GM19455 (cell line): ENCODE data around the gene COL26A1.
"Not testable (repeated sequence)": the region's sequence is repeated elsewhere in the genome, so short reads cannot be mapped to it uniquely, and the experiment has no call there.

Experiments
- ATAC-seq: cut with Tn5 transposase; IDR thresholded peaks from one replicate; pipeline ENCODE4 v1.9.1; 2021; ENCODE audit not compliant: unreplicated experiment

Gene COL26A1

GRCh38 chr7:101490439-101490838 lies 127.8 kb downstream of the COL26A1 start:
- not testable (repeated sequence) for ATAC-seq

DNA sequence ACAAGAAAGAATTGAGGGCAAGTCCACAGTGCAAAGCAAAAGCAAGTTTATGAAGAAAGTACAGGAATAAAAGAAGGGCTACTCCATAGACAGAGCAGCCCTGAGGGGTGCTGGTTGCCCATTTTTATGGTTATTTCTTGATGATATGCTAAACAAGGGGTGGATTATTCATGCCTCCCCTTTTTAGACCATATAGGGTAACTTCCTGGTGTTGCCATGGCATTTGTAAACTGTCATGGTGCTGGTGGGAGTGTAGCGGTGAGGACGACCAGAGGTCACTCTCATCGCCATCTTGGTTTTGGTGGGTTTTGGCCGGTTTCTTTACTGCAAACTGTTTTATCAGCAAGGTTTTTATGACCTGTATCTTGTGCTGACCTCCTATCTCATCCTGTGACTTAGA lies 128.8 kb downstream of the COL26A1 start:
- not testable (repeated sequence) for ATAC-seq

- ATAC-seq = no peak
These were observed 132.1 kb downstream of the COL26A1 start for GRCh38 chr7:101494602-101495329.

DNA sequence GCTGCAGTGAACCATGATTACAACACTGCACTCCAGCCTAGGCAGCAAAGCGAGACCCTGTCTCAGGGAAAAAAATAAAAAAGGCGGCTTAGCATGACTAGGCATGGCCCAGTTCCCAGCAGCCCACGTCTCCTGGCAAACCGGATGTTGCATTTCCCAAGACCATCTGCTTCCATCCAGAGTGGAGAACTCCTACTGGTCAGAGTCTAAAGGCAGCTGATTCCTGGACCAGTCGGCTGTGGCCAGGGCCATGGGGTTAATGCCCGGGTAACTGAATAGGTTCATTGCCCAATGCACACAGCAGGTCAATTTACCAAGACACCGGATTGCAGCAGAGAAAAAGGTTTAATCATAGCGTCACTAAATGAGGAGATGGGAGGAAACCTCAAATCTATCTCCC lies 133.3 kb downstream of the COL26A1 start:
- ATAC-seq = no peak

- no peak for ATAC-seq
These were observed 138.7 kb downstream of the COL26A1 start for GRCh38 chr7:101501351-101501750.

DNA sequence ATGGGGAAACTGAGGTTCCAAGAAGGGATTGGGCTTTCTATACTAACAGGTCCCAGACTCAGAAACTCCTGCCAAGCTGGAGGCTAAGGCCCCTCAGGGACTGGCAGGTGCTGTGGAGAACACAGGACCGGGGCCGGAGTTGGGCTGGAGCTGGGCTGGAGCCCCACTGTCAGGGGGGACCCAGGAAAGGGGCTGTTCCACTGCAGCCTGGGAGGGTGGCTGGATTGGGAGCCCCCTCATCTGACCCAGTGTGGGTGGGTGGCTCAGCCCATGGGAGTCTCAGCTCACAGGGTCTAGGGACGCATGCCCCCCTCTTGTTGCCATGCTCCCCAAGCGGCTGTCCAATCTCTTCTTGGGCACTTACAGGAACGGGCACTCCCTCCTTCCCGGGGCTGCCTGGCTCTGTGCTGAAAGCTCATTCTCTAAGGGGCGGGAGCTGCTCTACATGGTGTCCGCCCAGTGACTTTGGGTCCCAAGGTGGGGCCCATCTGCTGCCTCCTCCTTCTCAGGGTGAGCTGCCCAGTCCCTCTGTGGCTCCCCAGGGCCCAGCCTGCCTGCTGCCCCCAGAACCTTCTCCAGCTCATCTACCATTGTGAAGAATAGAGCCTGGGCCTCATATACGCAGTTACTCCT lies 139.9 kb downstream of the COL26A1 start:
- no peak for ATAC-seq

- ATAC-seq = not testable (repeated sequence)
These were observed 142.8 kb downstream of the COL26A1 start for GRCh38 chr7:101505510-101505909.

DNA sequence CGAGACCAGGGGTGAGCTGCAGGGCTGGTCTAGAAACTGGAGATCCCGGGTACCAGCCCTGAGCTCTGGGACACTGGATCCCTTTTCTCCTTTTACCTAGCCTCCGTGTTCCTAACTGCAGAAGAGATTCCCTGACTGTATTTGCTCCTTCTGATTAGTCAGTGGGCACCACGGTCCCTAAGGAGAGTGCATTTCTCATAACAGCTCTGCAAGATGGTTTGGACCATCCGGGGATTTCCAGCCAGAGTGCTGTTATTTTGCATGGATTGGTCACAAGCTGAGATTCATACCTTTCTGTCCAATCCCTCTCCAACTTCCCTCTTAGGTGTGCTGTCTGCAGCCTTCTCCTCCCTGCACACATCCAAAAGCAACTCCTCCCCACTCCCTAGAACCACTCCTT lies 143.9 kb downstream of the COL26A1 start:
- ATAC-seq = no peak

DNA sequence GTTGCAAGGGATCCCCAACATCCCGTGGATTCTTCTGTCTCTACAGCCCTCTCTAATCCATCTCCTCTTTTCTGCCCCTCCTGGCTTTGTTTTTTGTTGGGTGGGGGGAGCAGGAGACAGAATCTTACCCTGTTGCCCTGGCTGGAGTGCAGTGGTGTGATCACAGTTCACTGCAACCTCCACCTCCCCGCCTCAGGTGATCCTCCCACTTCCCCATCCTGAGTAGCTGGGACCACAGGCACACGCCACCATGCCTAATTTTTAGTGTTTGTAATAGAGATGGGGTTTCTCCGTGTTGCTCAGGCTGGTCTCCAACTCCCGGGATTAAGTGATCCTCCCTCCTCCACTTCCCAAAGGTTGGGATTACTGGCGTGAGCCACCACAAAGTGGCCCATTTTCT lies 144.7 kb downstream of the COL26A1 start:
- no peak for ATAC-seq

- ATAC-seq = no peak
These were observed 145.1 kb downstream of the COL26A1 start for GRCh38 chr7:101507791-101508252.

GRCh38 chr7:101510297-101510696 lies 147.6 kb downstream of the COL26A1 start:
- no peak for ATAC-seq

DNA sequence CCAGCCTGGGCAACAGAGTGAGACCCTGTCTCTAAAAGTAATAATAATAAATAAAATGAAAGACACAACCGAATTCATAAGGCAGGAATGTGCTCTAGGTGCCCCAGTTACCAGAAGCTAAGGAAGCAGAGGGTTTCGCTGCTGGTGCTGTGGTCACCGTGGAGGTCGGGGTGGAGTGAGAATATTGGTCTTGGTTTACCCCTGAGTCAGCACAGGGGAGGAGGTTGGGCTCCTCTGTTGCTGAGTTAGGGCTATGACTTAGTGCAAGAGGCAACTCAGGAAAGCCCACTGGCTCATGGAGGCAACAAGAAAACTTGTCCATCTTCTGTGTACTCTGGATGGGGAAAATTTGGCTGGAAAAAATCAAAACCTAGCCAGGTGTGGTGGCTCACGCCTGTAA lies 149.3 kb downstream of the COL26A1 start:
- ATAC-seq = no peak

DNA sequence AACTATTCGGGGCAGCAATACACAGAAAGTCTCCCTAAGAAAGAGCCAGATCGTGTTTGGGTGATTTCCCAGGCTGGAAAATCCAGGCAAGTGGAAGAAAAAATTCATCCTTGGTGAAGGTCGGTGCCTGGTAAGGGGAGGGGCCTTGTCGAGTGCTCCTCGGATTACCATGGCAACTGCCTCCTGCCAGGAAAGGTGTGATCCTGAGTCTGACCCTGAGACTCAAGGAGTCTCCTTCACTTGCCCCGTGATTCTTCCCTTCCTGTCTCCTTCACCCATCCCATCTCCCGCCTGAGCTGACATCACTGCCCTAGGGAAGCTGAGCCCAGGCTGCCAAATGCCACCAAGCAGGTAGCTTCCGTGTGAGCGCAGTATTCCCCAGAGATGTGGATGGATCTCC lies 154.2 kb downstream of the COL26A1 start:
- no peak for ATAC-seq

DNA sequence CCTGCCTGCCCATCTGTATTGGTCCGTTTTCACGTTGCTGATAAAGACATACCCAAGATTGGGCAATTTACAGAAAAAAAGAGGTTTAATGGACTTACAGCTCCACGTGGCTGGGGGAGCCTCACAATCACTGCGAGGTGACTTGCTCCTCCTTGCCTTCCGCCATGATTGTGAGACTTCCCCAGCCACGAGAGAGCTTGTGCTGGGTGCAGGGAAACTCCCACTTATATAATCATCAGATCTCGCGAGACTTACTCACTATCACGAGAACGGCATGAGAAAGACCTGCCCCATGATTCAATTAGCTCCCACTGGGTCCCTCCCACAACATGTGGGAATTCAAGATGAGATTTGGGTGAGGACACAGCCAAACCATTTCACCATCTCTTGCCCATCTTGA lies 154.6 kb downstream of the COL26A1 start:
- ATAC-seq = no peak

DNA sequence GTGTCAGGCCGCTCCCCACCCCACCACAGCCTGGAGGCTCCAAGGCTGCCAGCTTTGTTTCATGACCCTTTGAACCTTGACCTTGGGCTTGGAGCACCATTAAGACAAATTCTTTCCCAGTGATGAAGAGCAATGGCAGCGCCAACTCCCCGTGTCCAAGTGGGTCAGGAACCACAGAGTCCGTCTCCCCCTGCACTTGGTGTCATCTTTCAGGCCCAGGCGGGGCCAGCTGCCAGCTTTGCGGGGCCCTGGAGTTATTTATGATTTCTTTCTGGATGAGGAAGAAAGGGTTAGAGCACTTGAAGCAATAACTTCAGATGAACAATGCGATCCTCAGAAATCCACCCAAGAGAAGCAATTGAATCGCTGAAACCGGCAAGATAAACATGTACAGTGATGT lies 155.7 kb downstream of the COL26A1 start:
- no peak for ATAC-seq

DNA sequence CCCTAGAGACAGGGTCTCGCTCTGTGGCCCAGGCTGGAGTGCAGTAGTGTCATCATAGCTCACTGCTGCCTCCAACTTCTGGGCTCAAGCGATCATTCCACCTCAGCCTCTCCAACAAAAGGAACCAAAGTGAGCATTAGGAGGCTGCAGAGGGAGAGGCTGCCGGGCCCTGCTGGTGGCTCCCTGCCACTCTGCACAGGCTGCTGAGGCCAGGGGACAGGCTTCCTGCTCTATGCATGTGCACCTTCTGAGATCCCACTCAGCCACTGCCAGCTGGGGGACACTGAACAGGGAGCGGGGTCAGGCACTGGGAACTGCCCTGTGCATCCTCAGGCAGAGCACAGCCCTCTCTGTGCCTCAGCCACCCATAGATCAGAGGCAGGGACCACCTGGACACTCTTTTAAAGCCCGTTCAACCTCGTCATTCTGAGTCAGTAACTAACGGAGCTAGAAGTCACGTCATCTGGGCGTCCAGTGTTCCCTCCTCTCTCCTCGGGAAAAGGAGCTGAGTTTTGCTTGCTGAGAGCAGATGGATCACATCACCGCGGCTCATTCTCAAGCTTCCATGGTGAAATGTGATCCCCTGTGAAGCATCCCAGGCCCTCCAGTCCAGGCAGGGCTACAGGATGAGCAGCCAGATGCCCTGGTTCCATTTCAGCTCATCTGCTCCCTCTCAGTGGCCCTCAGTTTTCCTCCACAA lies 156.8 kb downstream of the COL26A1 start:
- no peak for ATAC-seq

DNA sequence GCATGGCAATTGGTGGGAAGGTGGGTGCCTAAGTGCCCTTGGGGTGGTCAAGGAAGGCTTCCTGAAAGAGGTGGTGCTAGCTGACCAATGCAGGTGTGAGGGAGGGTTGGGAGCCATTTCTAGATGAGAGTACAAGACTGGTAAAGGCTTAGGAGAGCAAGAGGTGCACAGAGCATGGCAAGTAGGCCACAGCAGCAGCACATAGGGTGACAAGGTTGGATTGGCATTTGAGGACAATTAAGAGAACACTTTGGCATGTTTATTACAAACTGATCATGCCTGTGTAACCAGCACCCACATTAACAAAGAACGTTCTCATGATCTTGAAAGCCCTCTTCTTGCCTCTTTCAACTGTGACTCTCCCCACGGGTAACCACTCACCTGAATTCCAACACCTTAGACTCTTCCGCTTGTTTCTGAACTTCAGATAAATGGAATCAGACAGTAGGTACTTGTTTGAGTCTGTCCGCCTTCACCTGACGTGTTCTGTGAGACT lies 158.8 kb downstream of the COL26A1 start:
- ATAC-seq = no peak

DNA sequence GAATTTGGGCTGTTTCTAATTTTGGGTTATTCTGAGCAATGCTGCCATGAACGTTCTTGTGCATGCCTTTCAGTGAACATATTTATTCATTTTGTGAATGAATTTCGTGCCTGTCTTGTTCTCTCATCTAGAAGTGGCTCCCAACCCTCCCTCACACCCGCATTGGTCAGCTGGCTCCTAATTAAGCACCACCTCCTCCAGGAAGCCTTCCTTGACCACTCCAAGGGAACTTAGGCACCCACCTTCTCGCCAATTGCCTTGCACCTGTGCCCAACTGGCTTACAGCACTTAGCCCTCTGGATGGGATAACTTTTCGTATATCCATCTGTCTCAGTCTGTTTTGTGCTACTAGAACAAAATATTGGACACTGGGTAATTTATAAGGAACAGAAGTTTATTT lies 159.3 kb downstream of the COL26A1 start:
- no peak for ATAC-seq

DNA sequence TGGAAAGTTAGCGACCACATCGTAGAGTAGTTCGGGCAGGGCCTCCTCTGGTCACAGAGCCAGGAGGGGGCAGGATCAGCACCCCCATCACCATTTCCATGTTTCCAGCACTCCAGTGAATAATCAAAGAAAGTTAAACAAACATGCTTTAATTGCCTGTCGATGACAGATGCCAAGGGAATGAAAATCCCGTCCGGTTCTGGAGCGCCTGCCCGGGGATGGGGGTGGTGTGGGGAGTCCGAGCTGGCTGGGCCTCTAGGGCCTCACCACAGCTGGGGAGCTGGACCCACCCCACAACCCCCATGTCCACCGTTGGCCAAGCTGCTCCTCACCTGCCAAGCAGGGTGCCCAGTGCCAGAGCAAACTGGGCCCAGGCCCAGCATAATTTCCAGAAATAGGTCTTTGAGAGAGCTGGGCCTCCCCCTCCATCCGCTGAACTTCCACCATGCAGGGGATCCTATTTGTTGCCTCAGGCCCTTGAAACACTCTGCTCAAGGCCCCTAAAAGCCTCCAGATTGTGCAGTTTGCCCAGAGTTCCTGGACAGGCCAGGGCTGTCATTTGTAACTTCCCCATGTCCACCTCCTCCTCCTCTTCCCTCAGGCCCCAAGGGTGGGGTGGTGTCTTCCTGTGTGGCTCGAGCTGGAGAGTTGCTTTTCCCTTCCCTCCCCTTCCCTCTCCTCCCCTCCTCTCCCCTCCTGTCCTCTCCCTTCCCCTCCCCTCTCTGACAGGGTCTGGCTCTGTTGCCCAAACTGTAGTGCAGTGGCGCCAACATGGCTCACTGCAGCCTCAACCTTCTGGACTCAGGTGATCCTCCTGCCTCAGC lies 165.4 kb downstream of the COL26A1 start:
- no peak for ATAC-seq

DNA sequence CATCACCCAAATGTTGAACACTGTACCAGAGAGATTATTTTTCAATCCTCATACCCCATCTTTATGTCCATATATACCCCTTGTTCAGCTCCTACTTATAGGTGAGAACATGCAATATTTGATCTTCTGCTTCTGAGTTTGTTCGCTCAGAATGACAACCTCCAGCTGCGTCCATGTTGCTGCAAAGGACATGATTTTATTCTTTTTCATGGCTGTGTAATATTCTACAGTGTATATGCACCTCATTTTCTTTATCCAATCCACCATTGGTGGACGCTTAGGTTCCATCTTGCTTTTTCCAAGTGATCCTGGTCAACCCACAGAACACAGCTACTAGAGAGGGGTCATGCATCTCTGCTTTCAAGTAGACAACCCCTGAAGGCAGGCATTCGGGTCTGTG lies 166.9 kb downstream of the COL26A1 start:
- no peak for ATAC-seq

GRCh38 chr7:101531726-101532357 lies 169.2 kb downstream of the COL26A1 start:
- no peak for ATAC-seq
